Adrenal gland (tissue), 5 donors: Measurements from ENCODE around the gene BOLA2B.
"Not testable (repeated sequence)": the region's sequence is repeated elsewhere in the genome, so short reads cannot be mapped to it uniquely, and the experiment has no call there.

Experiments used
- POLR2A ChIP-seq, 2 donors: fragments of 450-650 bp; IDR thresholded peaks; one replicate each; pipeline ENCODE4 v1.6.1; 2017; ENCODE audit warnings: antibody characterized with exemption in 2 of 2, mild to moderate bottlenecking in 2 of 2, moderate library complexity in 1 of 2
- TF ChIP-seq, protein P1 (sequence below), 6 experiments: fragments of 450-650 bp in 4 of 6; fragments of 200-600 bp in 2 of 6; sonication (generic) in 1 of 6; IDR thresholded peaks; 1 replicate in 5 of 6; 2 replicates in 1 of 6; pipeline versions ENCODE4 v1.5.1 to v1.8.0; 2016 to 2021; ENCODE audit warnings: antibody characterized with exemption in 6 of 6, mild to moderate bottlenecking in 2 of 6, moderate library complexity in 1 of 6
- donor health status: DM: no; HTN: no; CAD: no.

DNA sequence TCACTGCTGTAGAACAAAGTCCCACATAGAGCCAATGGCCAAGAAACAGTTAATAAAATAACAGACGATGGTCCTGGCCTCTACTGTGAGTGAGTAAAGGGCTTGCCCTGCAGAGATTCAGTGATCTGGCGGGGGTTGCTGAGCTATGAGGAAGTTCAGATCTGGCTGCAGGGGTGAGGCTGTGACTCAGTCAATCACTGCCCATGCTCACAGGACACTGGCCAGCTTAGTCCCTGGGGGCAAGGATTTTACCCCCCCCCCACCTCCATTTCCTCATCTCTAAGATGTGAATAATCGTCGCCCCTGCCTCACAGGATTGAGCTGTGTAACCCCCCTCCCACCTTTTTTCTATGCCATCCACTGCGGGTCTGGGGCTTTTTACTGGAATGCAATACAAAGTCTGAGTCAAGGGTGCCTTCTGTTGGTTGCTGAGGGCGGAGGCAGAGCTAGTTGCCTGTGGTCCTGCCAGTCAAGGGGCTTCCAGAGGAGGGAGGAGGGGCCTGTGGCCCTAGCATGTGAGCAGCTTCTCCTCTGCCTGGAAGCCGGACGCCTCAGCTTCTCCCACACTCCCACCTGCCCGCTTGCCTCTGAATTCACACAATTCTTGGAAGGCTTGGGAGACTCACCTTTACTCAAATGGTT is 13.7 kb upstream of the BOLA2B start:
- TF ChIP-seq, protein P1, sequence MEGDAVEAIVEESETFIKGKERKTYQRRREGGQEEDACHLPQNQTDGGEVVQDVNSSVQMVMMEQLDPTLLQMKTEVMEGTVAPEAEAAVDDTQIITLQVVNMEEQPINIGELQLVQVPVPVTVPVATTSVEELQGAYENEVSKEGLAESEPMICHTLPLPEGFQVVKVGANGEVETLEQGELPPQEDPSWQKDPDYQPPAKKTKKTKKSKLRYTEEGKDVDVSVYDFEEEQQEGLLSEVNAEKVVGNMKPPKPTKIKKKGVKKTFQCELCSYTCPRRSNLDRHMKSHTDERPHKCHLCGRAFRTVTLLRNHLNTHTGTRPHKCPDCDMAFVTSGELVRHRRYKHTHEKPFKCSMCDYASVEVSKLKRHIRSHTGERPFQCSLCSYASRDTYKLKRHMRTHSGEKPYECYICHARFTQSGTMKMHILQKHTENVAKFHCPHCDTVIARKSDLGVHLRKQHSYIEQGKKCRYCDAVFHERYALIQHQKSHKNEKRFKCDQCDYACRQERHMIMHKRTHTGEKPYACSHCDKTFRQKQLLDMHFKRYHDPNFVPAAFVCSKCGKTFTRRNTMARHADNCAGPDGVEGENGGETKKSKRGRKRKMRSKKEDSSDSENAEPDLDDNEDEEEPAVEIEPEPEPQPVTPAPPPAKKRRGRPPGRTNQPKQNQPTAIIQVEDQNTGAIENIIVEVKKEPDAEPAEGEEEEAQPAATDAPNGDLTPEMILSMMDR (IDR thresholded peaks at IDR 0.05): not testable (repeated sequence)
- not testable (repeated sequence) for TF ChIP-seq POLR2A (IDR thresholded peaks at IDR 0.05)
